HG03108 (cell line): ENCODE data around the gene ANKS3.

Experiments
- ATAC-seq: cut with Tn5 transposase; IDR thresholded peaks from one replicate; pipeline ENCODE4 v1.9.1; 2021; ENCODE audit warnings: moderate library complexity; ENCODE audit not compliant: unreplicated experiment

ANKS3 gene, protein sequence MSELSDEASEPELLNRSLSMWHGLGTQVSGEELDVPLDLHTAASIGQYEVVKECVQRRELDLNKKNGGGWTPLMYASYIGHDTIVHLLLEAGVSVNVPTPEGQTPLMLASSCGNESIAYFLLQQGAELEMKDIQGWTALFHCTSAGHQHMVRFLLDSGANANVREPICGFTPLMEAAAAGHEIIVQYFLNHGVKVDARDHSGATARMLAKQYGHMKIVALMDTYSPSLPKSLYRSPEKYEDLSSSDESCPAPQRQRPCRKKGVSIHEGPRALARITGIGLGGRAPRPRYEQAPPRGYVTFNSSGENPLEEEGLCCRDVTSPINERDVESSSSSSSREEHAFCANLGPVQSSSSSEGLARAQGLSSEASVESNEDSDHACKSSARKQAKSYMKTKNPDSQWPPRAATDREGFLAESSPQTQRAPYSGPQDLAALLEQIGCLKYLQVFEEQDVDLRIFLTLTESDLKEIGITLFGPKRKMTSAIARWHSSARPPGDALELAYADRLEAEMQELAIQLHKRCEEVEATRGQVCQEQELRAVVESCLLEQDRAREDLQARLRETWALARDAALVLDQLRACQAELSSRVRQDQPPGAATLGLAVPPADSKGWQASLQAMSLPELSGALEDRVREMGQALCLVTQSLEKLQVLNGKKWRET

GRCh38 chr16:4734063-4734729 lies at the start of gene ANKS3, which contains the start of gene DNAAF8:
Gene ANKS3 (minus strand): TSS chr16:4734271. CDS start chr16:4730149, 4,122 bp downstream.
Gene DNAAF8 (plus strand): TSS chr16:4734537. CDS start chr16:4736515, 1,978 bp downstream.
- peak; percentile 67 for ATAC-seq

GRCh38 chr16:4783251-4783950 lies 49.3 kb upstream of the ANKS3 start:
- ATAC-seq: no peak

GRCh38 chr16:4780235-4780634 lies 46.2 kb upstream of the ANKS3 start:
- ATAC-seq: no peak

GRCh38 chr16:4778050-4778392 lies 44.0 kb upstream of the ANKS3 start:
- no peak for ATAC-seq

- no peak for ATAC-seq
Measured at GRCh38 chr16:4777339-4778049, 43.4 kb upstream of the ANKS3 start.

- ATAC-seq: no peak
Measured at GRCh38 chr16:4776141-4776705, 42.2 kb upstream of the ANKS3 start.

- ATAC-seq: no peak
Measured at GRCh38 chr16:4775005-4775404, 40.9 kb upstream of the ANKS3 start.

GRCh38 chr16:4772351-4772750 lies 38.3 kb upstream of the ANKS3 start:
- ATAC-seq: no peak

- ATAC-seq: no peak
Measured at GRCh38 chr16:4771646-4772045, 37.6 kb upstream of the ANKS3 start.

DNA sequence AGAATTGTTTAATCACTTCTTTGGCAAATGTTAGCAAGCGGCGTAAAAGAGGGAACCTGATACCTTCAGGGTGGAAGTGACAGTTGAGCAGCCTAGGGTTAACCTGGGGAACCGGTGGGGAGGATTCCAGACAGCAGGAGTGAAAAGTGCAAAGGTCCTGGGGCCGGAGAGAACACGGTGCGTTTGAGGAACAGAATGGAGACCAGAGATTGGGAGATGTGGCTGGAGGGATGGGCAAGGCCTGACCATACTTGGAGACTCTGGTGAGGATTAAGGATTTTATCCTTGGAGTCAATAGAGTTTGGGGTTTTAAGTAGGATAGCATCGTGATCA lies 35.2 kb upstream of the ANKS3 start:
- no peak for ATAC-seq

DNA sequence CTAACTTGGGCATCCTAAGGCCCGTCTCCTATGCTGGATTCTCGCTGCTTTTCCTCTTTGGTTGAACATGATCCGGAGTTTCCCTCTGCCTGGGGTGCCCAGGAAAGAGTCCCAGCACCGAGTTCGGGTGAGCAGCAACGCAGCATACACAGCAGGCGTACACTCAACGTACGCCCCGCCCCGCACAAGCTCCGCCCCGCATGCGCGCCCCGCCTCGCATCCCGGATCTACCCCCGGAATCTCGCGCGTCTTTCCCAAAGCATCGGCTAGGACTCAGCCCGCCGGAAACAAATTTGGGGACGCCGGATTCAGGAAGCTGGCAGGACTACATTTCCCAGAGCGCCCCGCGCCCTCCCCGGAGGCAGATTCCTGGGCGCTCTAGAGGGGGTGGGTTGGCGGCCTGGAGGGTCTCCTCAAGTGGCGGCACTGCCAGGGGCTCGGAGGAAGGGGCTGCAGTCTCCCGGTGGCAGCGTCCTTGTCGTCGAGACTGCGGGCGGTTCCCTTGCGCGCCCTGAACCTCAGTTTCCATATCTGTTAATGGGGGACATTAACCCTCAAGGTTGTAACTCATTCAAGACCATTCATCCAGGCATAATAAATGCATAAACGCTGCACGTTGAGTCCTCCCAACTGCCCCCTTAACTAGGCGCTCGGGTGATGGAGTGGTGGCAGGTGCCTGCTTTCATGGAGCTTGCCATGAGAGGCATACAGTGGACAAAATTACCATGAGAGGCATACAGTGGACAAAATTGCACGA lies 34.7 kb upstream of the ANKS3 start:
- peak; percentile 54 for ATAC-seq

DNA sequence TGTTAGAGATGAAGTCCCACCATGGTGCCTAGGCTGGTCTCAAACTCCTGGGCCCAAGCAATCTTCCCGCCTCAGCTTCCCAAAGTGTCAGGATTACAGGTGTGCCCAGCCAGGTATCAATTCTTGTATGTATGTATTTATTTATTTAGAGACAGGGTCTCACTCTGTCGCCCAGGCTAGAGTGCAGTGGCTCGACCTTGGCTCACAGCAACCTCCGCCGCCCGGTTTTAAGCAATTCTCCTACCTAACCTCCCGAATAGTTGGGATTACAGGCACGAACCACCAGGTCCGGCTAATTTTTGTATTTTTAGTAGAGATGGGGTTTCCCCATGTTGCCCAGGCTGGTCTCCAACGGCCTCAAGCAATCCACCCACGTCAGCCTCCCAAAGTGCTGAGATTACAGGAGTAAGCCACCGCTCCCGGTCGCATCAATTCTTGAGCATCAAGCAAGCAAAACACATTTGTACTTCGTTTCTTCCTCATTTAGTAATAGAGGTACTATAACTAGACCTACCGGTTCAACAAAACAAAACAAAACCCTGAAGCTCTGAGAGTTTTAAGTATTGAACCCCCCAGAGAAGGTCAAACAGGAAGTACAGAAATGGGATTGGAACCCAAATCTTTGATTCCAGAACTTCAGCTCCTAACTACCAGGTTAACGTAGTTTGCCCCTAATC lies 33.9 kb upstream of the ANKS3 start:
- peak; percentile 1 for ATAC-seq

DNA sequence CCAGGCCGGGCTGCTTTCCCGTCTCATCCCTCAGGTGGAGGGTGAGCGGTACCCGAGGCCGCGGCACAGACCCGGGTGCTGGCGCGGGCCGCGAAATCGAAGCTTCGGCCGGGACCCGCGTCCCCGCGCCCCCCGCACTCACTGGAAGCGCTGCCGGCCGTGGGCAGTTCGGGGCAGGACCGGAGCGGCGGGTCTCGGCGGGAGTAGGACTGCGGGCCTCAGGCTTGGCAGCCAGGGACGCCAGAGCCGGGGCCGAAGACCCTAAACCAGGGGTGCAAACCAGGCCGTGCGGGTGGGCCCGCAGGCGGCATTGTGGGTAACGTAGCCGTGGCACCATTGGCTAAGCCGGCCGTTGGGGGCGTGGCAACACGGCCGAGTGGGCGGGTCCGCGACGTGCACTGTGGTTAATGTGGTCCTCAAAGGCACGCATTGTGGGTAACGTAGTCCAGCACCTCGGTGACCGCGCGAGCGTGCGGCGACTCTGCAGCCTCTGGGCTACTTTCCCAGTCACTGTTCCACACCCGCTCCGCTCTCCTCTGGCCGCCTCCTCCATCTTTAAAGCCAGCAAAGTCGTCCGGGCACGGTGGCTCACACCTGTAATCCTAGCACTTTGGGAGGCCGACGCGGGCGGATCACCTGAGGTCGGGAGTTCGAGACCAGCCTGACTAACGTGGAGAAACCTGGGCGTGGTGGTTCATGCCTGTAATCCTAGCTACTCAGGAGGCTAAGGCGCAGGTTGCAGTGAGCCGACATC lies 33.0 kb upstream of the ANKS3 start, which contains the start of gene ZNF500:
Gene ZNF500 (minus strand): TSS at position 288 of the 754 bp plus-strand sequence. CDS start 1,184 bp downstream, outside the sequence.
- peak; percentile 89 for ATAC-seq

DNA sequence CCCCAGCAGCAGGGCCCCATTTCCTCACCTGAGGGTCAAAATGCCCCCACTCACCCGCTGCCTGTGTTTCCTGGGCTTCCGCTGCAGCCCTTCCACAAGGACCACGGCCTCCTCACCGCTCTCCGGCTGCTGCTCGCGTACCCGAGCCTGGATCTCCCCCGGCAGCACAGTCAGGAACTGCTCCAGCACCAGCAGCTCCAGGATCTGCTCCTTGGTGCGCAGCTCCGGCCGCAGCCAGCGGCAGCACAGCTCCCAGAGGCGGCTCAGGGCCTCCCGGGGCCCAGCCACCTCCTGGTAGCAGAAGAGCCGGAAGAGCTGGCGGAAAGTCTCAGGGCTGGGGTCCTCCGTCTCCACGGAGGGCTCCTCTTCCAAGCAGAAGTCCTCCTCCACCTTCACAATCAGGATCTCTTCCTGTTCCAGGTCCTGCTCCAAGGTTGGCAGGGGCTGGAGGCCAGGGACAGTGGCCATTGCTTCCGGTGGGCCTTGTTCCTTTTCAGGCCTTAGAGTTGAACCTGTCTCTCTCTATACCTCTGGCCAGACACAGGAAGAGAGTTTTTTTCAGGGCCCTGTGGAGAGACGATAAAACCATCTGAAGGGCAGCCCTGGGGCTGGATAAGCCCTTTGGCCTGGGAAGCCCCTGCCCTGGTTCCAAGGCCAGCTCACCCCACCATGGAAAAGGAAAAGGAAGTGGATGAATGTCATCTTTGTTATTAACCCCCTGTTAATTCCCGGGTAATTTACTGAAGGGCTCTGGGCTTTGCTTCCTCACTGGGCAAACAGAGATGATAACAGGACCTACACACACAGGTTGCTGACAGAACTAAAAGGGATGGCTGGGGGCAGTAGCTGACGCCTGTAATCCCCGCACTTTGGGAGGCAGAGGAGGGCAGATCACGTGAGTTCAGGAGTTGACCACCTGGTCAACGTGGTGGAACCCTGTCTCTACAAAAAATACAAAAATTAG lies 31.7 kb upstream of the ANKS3 start:
- ATAC-seq: no peak

DNA sequence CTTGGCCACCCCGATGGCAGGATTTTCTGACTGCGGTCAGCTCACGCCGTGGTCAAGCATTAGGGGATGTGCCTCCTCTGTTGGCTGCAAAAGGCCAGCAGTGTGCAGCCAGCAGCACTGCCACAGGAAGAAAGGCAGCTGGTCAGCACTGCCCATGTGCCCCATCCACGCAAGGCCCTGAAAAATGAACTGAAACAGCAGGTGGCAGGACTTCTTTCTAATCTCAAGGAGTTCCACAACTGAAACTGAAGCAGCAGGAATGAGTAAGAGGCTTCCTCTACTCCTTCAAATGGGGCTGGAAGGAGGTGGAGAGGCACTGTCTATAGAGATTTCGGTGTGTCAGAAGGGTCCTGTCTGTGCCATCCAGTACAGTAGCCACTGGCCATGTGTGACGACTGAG lies 29.7 kb upstream of the ANKS3 start:
- ATAC-seq: no peak

- no peak for ATAC-seq
Measured at GRCh38 chr16:4762205-4762604, 28.1 kb upstream of the ANKS3 start.
